HepG2 (cell line): ENCODE results near the gene CLIC4. TPM values are rescaled to one million over a fixed set of nuclear protein-coding genes. Genes with fewer than 3 reads are reported as not detected.

Experiments used
- STAG1 ChIP-seq: sonication (generic); formaldehyde crosslinking; IDR thresholded peaks from 2 replicates; pipeline ENCODE4 v1.4.0; 2020; ENCODE audit warnings: missing genetic modification reagents
- ZBTB40 ChIP-seq, 2 experiments: fragments of 450-650 bp in 1 of 2; sonication (generic) in 1 of 2; formaldehyde crosslinking in 1 of 2; IDR thresholded peaks; 2 replicates each; pipeline versions ENCODE4 v1.6.1 to v1.8.0; 2016 to 2022; ENCODE audit warnings: antibody characterized with exemption in 1 of 2, mild to moderate bottlenecking in 1 of 2, missing genetic modification reagents in 1 of 2
- polyA plus RNA-seq, 8 experiments: library from polyadenylated mRNA; depleted of rRNA in 3 of 8; stranded (reverse) in 7 of 8; unstranded in 1 of 8; fragments of >200 nt; fragmentation: Illumina TruSeq in 4 of 8; extraction: Trizol in 4 of 8; gene quantifications; 2 replicates each; pipeline versions ENCODE4 v1.2.1 to v1.2.3, GENCODE V29; 2011 to 2016; ENCODE audit warnings: low read depth in 4 of 8, missing spikeins in 1 of 8, mixed read lengths in 1 of 8; ENCODE audit not compliant: insufficient read depth in 1 of 8
- total RNA-seq, 5 experiments: library from RNA; depleted of rRNA; stranded (reverse); fragments of >200 nt; fragmentation: Illumina TruSeq; extraction: Trizol; gene quantifications; 2 replicates each; pipeline ENCODE4 v1.2.3, GENCODE V29; 2016; ENCODE audit warnings: low read depth in 1 of 5

CLIC4 gene
- total and polyA plus RNA-seq, 2 of the 13 experiments (the other 11 are each of a cell fraction or from before 2014, with no cell fraction given) = 23.3 to 77.4 TPM

- TF ChIP-seq ZBTB40 (IDR thresholded peaks at IDR 0.05) (no peak), ZBTB40 (CRISPR knock-in tag; IDR thresholded peaks at IDR 0.05) (no peak), STAG1 (CRISPR knock-in tag) (peak; percentile 85)
These were observed 104.5 kb downstream of the CLIC4 start (continued) for GRCh38 chr1:24849672-24850295.
